HG03066 (cell line): ENCODE data around the gene SLC39A9.

Experiments
- ATAC-seq: cut with Tn5 transposase; IDR thresholded peaks from one replicate; pipeline ENCODE4 v1.9.1; 2021; ENCODE audit warnings: low read depth; ENCODE audit not compliant: unreplicated experiment

Gene SLC39A9

GRCh38 chr14:69398053-69398817, at the start of gene SLC39A9, which contains the start of gene ERH:
SLC39A9 (plus strand) TSS chr14:69398692; CDS start chr14:69399370, 678 bp downstream.
ERH (minus strand) TSS chr14:69398299; CDS start chr14:69398233, 66 bp downstream.
- peak; percentile 92 for ATAC-seq

- ATAC-seq: no peak
Measured at GRCh38 chr14:69349091-69349777, 49.3 kb upstream of the SLC39A9 start.

GRCh38 chr14:69350892-69351291, 47.6 kb upstream of the SLC39A9 start:
- ATAC-seq: no peak

- ATAC-seq: no peak
Measured at GRCh38 chr14:69351385-69351784, 47.1 kb upstream of the SLC39A9 start.

- ATAC-seq: no peak
Measured at GRCh38 chr14:69351911-69352310, 46.6 kb upstream of the SLC39A9 start.

GRCh38 chr14:69353168-69353567, 45.3 kb upstream of the SLC39A9 start:
- no peak for ATAC-seq

- peak; percentile 91 for ATAC-seq
Measured at GRCh38 chr14:69354383-69355153, 43.9 kb upstream of the SLC39A9 start.

GRCh38 chr14:69355154-69355597, 43.3 kb upstream of the SLC39A9 start:
- peak; percentile 18 for ATAC-seq

- ATAC-seq: no peak
Measured at GRCh38 chr14:69355607-69356281, 42.7 kb upstream of the SLC39A9 start.

GRCh38 chr14:69356903-69357543, 41.5 kb upstream of the SLC39A9 start:
- no peak for ATAC-seq

GRCh38 chr14:69357544-69358200, 40.8 kb upstream of the SLC39A9 start:
- ATAC-seq: no peak

- no peak for ATAC-seq
Measured at GRCh38 chr14:69358233-69358963, 40.1 kb upstream of the SLC39A9 start.

- no peak for ATAC-seq
Measured at GRCh38 chr14:69358966-69359365, 39.5 kb upstream of the SLC39A9 start.

GRCh38 chr14:69360438-69361108, 37.9 kb upstream of the SLC39A9 start:
- no peak for ATAC-seq

GRCh38 chr14:69363055-69363454, 35.4 kb upstream of the SLC39A9 start:
- no peak for ATAC-seq

GRCh38 chr14:69363964-69364363, 34.5 kb upstream of the SLC39A9 start:
- no peak for ATAC-seq

GRCh38 chr14:69364378-69364777, 34.1 kb upstream of the SLC39A9 start:
- no peak for ATAC-seq

GRCh38 chr14:69366069-69366468, 32.4 kb upstream of the SLC39A9 start:
- ATAC-seq: no peak
